ENCODE results near the gene ZNF550.

ZNF550 gene

DNA sequence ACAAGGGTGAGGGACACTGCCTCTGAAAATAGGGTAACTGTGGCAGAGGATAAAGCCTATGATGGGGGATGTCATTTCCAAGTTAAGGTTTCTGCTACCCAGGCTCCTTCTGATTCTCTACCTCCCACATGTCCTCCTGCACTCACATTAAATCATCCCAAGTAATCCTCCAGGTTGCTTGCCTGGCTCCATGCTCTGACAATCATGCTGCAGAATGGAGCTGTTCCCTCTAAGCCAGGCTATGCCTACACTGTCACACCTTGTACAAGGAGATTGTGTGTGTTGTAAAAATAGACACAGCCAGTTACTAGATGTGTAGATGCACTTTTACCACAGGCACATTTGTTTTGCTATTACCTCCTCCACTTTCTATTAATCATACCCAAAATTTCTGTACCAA lies 11.0 kb upstream of the ZNF550 start:
- no peaks in the 10 kb centered on the region for H3K4me1 ChIP-seq (ENCODE audit: control insufficient read depth in 1 of 2, insufficient read depth in 2 of 2, low read length in 2 of 2)
- no peaks in the 10 kb centered on the region for H3K27me3 ChIP-seq (ENCODE audit: low read depth, low read length)
- H3K27ac ChIP-seq (ENCODE audit: low read length) = no peak overlapping the region
- H3K36me3 ChIP-seq (ENCODE audit: control insufficient read depth in 1 of 2, insufficient read depth in 2 of 2, low read length in 2 of 2) = peaks cover 37 to 56% of the 10 kb centered on the region in 2 donors
- H3K9me3 ChIP-seq (ENCODE audit: control insufficient read depth in 1 of 2, low read length in 2 of 2) = peaks cover 81 to 98% of the 10 kb centered on the region in 2 donors
- H3K4me3 ChIP-seq (ENCODE audit: low read depth in 1 of 2, low read length in 2 of 2) = peak overlapping the region in 1 of 2 donors; percentile 99

DNA sequence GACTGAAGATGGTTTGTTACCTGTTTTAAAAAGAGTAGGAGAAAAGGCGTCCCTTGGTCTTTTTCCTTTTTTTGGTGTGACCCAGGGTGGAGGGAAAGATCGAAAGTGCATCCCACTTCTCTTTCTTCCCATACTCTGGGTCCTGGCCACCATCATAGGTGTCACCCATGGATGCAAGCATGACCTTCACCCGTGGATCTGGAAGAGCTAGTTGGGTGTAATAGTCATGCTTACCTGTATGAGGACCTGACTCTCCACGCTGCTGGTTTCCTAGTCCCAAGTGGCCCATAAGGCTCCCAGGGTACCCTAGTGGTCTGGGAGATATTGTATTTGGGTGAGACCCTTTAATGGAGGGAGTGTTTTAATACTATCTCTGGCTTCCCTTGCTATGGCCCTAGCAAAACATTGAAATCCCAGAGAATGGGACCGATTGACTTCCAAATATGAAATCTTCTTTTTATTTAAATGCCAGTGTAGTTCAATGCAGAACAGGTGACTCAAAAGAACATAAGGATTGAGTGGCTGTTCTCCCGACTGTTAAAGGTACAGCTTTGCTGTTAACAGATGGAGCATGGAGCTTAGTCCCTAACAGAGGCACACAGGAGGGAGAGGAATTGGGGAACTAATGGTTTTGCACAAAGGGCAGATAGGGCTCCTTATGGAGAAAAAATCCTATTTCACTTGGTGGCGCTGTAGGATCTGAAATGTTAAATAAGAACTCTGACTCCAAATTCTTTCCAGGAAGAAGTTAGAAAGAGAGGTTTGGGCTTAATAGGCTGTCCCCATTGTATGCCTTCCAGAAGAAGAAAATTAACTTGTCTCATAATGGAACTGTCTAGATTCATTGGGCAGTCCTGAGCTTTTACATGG lies 7.0 kb upstream of the ZNF550 start:
- no peaks in the 10 kb centered on the region for H3K4me1 ChIP-seq (ENCODE audit: control insufficient read depth in 1 of 2, insufficient read depth in 2 of 2, low read length in 2 of 2)
- H3K4me3 ChIP-seq (ENCODE audit: low read depth in 1 of 2, low read length in 2 of 2) = peak overlapping the region; percentile 30 to 46
- peaks cover 53 to 84% of the 10 kb centered on the region in 2 donors for H3K9me3 ChIP-seq (ENCODE audit: control insufficient read depth in 1 of 2, low read length in 2 of 2)
- H3K27me3 ChIP-seq (ENCODE audit: low read depth, low read length) = no peaks in the 10 kb centered on the region
- H3K36me3 ChIP-seq (ENCODE audit: control insufficient read depth in 1 of 2, insufficient read depth in 2 of 2, low read length in 2 of 2) = peaks cover 0 to 15% of the 10 kb centered on the region in 2 donors
- H3K27ac ChIP-seq (ENCODE audit: low read length) = no peak overlapping the region

DNA sequence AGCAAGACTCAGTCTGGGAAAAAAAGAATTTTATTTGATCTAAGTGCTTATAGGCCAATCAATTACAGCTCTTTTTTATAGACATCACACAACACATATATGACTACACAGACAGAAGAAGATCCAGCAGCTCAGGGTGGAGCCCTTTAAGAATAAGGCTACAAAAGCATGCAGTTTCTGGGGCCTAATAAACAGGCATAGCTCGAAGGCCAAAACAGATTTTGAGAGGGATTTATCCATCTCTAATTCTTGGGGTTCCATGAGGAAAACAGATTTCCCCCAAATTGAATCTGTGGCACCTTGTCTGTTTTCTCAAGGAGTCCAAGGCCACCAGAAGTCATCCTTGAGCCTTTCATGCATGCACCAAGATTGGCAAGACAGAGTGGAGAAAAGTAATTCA lies 3.9 kb upstream of the ZNF550 start:
- Histone ChIP-seq H3K27me3 (ENCODE audit: low read depth, low read length) (no peaks in the 10 kb centered on the region), H3K36me3 (ENCODE audit: control insufficient read depth in 1 of 2, insufficient read depth in 2 of 2, low read length in 2 of 2) (no peaks in the 10 kb centered on the region), H3K4me3 (ENCODE audit: low read depth in 1 of 2, low read length in 2 of 2) (peak overlapping the region in 1 of 2 donors; percentile 6), H3K4me1 (ENCODE audit: control insufficient read depth in 1 of 2, insufficient read depth in 2 of 2, low read length in 2 of 2) (peaks cover 3 to 9% of the 10 kb centered on the region in 2 donors), H3K27ac (ENCODE audit: low read length) (no peak overlapping the region), H3K9me3 (ENCODE audit: control insufficient read depth in 1 of 2, low read length in 2 of 2) (peaks cover 28 to 56% of the 10 kb centered on the region in 2 donors)

DNA sequence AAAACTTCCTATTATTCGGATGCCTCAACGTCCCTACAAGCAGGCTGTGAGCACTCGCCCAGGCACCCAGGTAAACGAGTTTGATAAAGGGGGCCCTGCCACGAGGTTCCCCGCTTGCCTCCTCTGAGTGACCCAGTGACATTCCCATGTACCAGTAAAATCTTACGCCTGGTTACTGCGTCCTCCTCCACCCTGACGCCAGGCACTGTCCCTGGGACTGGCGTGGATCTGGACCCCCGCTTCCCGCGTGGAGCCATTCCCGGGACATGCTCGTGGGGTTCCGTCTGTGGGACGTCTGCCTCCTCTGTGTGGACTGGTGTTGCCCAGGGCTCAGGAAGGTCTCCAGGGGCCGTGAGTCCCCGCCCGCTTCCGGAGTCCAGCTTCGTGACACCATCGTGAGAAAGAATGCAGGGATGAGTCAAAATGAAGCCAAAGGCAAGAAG lies 407 bp upstream of the ZNF550 start:
- Histone ChIP-seq H3K4me3 (ENCODE audit: low read depth in 1 of 2, low read length in 2 of 2) (peak overlapping the region; percentile 74 to 98), H3K27ac (ENCODE audit: low read length) (peak overlapping the region; percentile 27), H3K4me1 (ENCODE audit: control insufficient read depth in 1 of 2, insufficient read depth in 2 of 2, low read length in 2 of 2) (peaks cover 11 to 17% of the 10 kb centered on the region in 2 donors), H3K36me3 (ENCODE audit: control insufficient read depth in 1 of 2, insufficient read depth in 2 of 2, low read length in 2 of 2) (peaks cover 12 to 15% of the 10 kb centered on the region in 2 donors), H3K27me3 (ENCODE audit: low read depth, low read length) (no peaks in the 10 kb centered on the region), H3K9me3 (ENCODE audit: control insufficient read depth in 1 of 2, low read length in 2 of 2) (peaks cover 6 to 35% of the 10 kb centered on the region in 2 donors)

DNA sequence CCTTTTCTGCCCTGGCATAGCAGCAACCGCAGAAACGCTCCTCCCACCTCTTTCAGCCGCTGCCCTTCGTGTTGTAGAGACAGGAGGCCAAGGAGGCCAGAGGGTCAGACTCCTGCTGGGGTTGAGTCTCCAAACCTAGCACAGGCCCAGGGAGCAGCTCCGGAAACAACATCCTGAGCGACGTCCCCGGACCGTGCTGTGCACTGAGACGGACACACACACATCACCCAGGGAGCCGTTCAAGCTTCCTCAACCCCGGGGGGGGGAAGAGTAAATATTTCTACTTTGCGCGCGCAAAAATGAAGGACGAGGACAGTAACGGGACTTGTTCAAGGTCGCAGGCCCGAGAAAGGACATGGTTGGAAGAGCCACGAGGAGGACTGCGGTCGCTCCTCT lies 657 bp downstream of the ZNF550 start:
- Histone ChIP-seq H3K27ac (ENCODE audit: low read length) (peak overlapping the region; percentile 31), H3K27me3 (ENCODE audit: low read depth, low read length) (no peaks in the 10 kb centered on the region), H3K4me1 (ENCODE audit: control insufficient read depth in 1 of 2, insufficient read depth in 2 of 2, low read length in 2 of 2) (peaks cover 11 to 17% of the 10 kb centered on the region in 2 donors), H3K9me3 (ENCODE audit: control insufficient read depth in 1 of 2, low read length in 2 of 2) (peaks cover 7 to 38% of the 10 kb centered on the region in 2 donors), H3K4me3 (ENCODE audit: low read depth in 1 of 2, low read length in 2 of 2) (peak overlapping the region; percentile 74 to 98), H3K36me3 (ENCODE audit: control insufficient read depth in 1 of 2, insufficient read depth in 2 of 2, low read length in 2 of 2) (peaks cover 23 to 26% of the 10 kb centered on the region in 2 donors)

DNA sequence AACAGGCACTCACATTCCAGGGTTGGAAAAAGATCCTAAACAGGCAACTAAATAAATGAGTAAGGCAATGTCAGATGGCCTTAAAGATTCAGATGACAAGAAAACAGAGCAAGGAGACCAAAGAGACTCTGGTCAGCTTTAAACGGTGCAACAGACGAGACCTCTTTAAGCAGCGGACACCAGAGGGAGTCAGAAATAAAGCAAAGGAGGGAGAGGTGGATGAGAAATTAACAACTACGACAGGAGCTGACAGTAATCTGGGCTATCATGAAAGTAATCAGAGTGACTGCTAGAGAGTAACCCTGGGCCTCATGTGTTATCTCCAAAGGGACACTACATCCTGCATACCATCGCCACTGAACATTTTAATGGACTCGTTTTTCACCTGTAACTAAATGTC lies 1.1 kb downstream of the ZNF550 start:
- no peak overlapping the region for H3K27ac ChIP-seq (ENCODE audit: low read length)
- H3K9me3 ChIP-seq (ENCODE audit: control insufficient read depth in 1 of 2, low read length in 2 of 2) = peaks cover 7 to 40% of the 10 kb centered on the region in 2 donors
- H3K27me3 ChIP-seq (ENCODE audit: low read depth, low read length) = no peaks in the 10 kb centered on the region
- peaks cover 11 to 17% of the 10 kb centered on the region in 2 donors for H3K4me1 ChIP-seq (ENCODE audit: control insufficient read depth in 1 of 2, insufficient read depth in 2 of 2, low read length in 2 of 2)
- H3K4me3 ChIP-seq (ENCODE audit: low read depth in 1 of 2, low read length in 2 of 2) = peak overlapping the region; percentile 74 to 98
- H3K36me3 ChIP-seq (ENCODE audit: control insufficient read depth in 1 of 2, insufficient read depth in 2 of 2, low read length in 2 of 2) = peaks cover 27 to 30% of the 10 kb centered on the region in 2 donors

DNA sequence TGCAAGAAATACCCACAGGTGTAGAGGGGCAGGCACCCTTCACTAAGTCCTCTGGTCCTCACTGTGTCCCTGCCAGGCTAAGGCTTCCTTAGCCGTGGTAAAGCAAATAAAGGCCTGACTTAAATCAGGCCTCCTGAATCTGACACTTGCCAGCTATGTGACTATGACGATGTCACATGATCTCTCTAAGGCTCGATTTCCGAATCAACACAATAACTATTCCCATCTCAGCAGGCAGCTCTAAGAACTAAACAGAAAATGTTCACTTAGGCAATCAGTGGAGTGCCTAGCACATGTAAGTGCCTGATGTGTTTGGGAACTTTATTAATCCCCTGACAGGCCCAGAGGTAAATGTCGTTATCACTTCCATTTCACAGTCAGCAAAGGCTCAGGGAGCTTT lies 2.0 kb downstream of the ZNF550 start:
- Histone ChIP-seq H3K4me1 (ENCODE audit: control insufficient read depth in 1 of 2, insufficient read depth in 2 of 2, low read length in 2 of 2) (peaks cover 11 to 17% of the 10 kb centered on the region in 2 donors), H3K9me3 (ENCODE audit: control insufficient read depth in 1 of 2, low read length in 2 of 2) (peaks cover 13 to 42% of the 10 kb centered on the region in 2 donors), H3K27me3 (ENCODE audit: low read depth, low read length) (no peaks in the 10 kb centered on the region), H3K27ac (ENCODE audit: low read length) (no peak overlapping the region), H3K4me3 (ENCODE audit: low read depth in 1 of 2, low read length in 2 of 2) (peak overlapping the region; percentile 74 to 98), H3K36me3 (ENCODE audit: control insufficient read depth in 1 of 2, insufficient read depth in 2 of 2, low read length in 2 of 2) (peaks cover 32 to 39% of the 10 kb centered on the region in 2 donors)

DNA sequence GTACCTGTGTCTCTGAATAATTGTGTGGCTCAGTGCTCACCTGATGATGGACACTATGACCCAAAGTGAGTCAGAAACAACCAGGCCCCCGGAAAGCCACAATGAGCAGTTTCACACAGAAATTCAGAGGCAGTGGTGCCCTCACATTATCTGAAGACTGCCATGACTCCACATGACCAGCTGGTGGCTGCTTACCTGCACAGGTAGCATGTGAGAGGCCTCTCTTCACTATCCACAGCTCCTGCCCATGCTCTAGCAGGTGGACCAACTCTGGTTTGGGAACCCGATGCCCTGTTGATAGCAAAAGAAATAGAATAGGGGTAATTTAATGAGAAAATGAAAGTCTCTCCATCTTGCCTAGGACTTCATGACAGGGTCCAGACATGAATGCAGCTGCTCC lies 7.2 kb downstream of the ZNF550 start:
- Histone ChIP-seq H3K27ac (ENCODE audit: low read length) (no peak overlapping the region), H3K4me1 (ENCODE audit: control insufficient read depth in 1 of 2, insufficient read depth in 2 of 2, low read length in 2 of 2) (no peaks in the 10 kb centered on the region), H3K9me3 (ENCODE audit: control insufficient read depth in 1 of 2, low read length in 2 of 2) (peaks cover 51 to 87% of the 10 kb centered on the region in 2 donors), H3K27me3 (ENCODE audit: low read depth, low read length) (no peaks in the 10 kb centered on the region), H3K4me3 (ENCODE audit: low read depth in 1 of 2, low read length in 2 of 2) (peak overlapping the region in 1 of 2 donors; percentile 38), H3K36me3 (ENCODE audit: control insufficient read depth in 1 of 2, insufficient read depth in 2 of 2, low read length in 2 of 2) (peaks cover 76 to 91% of the 10 kb centered on the region in 2 donors)

DNA sequence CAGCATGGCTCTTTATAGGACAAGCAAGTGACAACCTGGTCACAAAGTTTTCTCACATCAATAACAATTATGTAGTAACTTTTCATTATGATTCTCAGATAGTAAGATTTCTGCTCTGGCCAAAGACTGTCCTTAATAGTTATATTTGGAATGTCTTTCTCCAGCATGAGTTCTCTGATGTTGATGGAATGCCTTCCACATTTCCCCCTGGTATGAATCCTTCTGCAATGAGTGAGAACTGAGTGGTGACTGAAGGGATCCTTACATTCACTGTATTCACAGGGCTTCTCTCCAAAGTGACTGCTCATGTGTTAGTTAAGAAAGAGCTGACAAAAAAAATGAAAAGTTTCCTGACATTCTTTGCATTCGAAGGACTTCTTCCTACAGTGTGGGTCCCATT lies 13.2 kb downstream of the ZNF550 start:
- Histone ChIP-seq H3K36me3 (ENCODE audit: control insufficient read depth in 1 of 2, insufficient read depth in 2 of 2, low read length in 2 of 2) (peaks cover 68 to 98% of the 10 kb centered on the region in 2 donors), H3K4me1 (ENCODE audit: control insufficient read depth in 1 of 2, insufficient read depth in 2 of 2, low read length in 2 of 2) (no peaks in the 10 kb centered on the region), H3K9me3 (ENCODE audit: control insufficient read depth in 1 of 2, low read length in 2 of 2) (peaks cover 79 to 93% of the 10 kb centered on the region in 2 donors), H3K27me3 (ENCODE audit: low read depth, low read length) (no peaks in the 10 kb centered on the region), H3K27ac (ENCODE audit: low read length) (no peak overlapping the region), H3K4me3 (ENCODE audit: low read depth in 1 of 2, low read length in 2 of 2) (peak overlapping the region; percentile 27 to 67)

DNA sequence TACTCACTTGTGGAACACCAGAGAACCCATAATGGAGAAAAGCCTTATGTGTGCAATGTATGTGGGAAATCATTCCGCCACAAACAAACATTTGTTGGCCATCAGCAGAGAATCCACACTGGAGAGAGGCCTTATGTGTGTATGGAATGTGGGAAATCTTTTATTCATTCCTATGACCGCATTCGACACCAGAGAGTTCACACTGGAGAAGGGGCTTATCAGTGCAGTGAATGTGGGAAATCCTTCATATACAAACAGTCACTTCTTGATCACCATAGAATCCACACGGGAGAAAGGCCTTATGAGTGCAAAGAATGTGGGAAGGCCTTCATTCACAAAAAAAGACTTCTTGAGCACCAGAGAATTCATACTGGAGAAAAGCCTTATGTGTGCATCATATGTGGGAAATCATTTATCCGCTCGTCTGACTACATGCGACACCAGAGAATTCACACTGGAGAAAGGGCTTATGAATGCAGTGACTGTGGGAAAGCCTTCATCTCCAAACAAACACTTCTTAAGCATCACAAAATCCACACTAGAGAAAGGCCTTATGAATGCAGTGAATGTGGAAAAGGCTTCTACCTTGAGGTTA lies 21.6 kb downstream of the ZNF550 start:
- H3K27me3 ChIP-seq (ENCODE audit: low read depth, low read length) = no peaks in the 10 kb centered on the region
- no peak overlapping the region for H3K27ac ChIP-seq (ENCODE audit: low read length)
- peaks cover 47 to 97% of the 10 kb centered on the region in 2 donors for H3K36me3 ChIP-seq (ENCODE audit: control insufficient read depth in 1 of 2, insufficient read depth in 2 of 2, low read length in 2 of 2)
- H3K4me3 ChIP-seq (ENCODE audit: low read depth in 1 of 2, low read length in 2 of 2) = peak overlapping the region; percentile 11 to 57
- peaks cover 82 to 90% of the 10 kb centered on the region in 2 donors for H3K9me3 ChIP-seq (ENCODE audit: control insufficient read depth in 1 of 2, low read length in 2 of 2)
- no peaks in the 10 kb centered on the region for H3K4me1 ChIP-seq (ENCODE audit: control insufficient read depth in 1 of 2, insufficient read depth in 2 of 2, low read length in 2 of 2)

DNA sequence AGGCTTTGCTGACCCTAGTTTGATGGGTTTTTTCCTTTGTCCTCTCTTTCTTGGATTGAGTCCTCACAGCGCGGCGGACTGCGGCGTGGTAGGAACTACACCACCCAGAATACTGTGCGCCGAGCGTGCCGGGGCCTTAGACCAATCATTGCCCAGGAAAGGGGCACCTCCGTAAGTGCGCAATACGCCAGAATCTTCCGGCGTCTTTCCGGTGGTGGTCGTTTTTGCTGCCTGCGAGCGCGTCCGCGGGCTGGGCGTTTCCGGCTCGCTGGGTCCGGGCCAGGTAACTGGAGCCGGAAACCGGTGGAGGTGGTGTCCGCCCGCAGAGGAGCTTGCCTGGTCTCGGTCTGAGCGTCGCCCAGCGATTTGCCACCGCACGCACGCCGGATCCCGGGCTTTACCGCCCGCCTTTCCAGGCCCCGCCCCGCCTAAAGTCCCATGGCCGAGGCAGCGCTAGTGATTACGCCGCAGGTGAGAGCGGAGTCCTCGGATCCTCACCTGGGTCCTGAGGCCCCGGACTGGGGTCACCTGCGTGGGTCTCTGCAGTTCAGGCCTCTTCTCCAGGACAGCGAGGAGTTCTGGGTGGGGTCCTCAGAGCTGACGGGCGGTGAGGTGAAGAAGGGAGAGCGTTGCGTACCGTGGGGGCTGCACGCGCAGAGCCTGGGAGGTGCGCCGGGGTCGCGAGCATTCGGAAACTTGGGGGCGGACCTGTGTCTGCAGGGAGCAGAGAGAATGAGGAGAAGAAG lies 32.4 kb downstream of the ZNF550 start, which contains the start of gene ZNF549:
ZNF549 (plus strand) TSS at position 221 of the 746 bp plus-strand sequence; CDS start at position 439, 218 bp downstream.
- Histone ChIP-seq H3K4me1 (ENCODE audit: control insufficient read depth in 1 of 2, insufficient read depth in 2 of 2, low read length in 2 of 2) (peaks cover 0 to 9% of the 10 kb centered on the region in 2 donors), H3K9me3 (ENCODE audit: control insufficient read depth in 1 of 2, low read length in 2 of 2) (peaks cover 19 to 22% of the 10 kb centered on the region in 2 donors), H3K36me3 (ENCODE audit: control insufficient read depth in 1 of 2, insufficient read depth in 2 of 2, low read length in 2 of 2) (peaks cover 17 to 24% of the 10 kb centered on the region in 2 donors), H3K4me3 (ENCODE audit: low read depth in 1 of 2, low read length in 2 of 2) (peak within 1 kb of the TSS; percentile 86 to 88), H3K27me3 (ENCODE audit: low read depth, low read length) (no peaks in the 10 kb centered on the region), H3K27ac (ENCODE audit: low read length) (peak within 1 kb of the TSS; percentile 41)

Data from muscle layer of duodenum (tissue), 2 donors.